Measurements from ENCODE around the gene LSM10. TPM values are rescaled to one million over a fixed set of nuclear protein-coding genes. Genes with fewer than 3 reads are reported as not detected.

Gene LSM10
- total and polyA plus RNA-seq, 2 donors (not counting 3 experiments of a cell fraction or from before 2014, with no cell fraction given) = 38.2 to 76.9 TPM

- Histone ChIP-seq H3K9me3 (replicated peaks; ENCODE audit: control insufficient read depth, insufficient read depth, low read length) (no peaks in the 10 kb centered on the region), H4K20me1 (replicated peaks; ENCODE audit: control insufficient read depth, extremely low read depth, insufficient read depth, low read length) (no peaks in the 10 kb centered on the region), H3K9ac (replicated peaks; ENCODE audit: extremely low read depth, insufficient read depth, low read length) (no peak overlapping the region), H3K36me3 (ENCODE audit: control insufficient read depth in 2 of 2, extremely low read depth in 1 of 2, insufficient read depth in 2 of 2, low read length in 2 of 2) (no peaks in the 10 kb centered on the region), H2AFZ (ENCODE audit: low read depth, low read length) (peak overlapping the region; percentile 58), H3K79me2 (ENCODE audit: control insufficient read depth, insufficient read depth, low read length) (peaks cover 8% of the 10 kb centered on the region), H3K4me3 (replicated peaks in 1 of 3; ENCODE audit: insufficient read depth in 1 of 3, low read depth in 1 of 3, low read length in 3 of 3) (no peak overlapping the region), H3K9me1 (replicated peaks; ENCODE audit: control insufficient read depth, extremely low read depth, insufficient read depth, low read length) (no peaks in the 10 kb centered on the region), H3K27me3 (ENCODE audit: control insufficient read depth in 2 of 2, insufficient read depth in 2 of 2, low read length in 2 of 2) (no peaks in the 10 kb centered on the region), H3K27ac (ENCODE audit: insufficient read depth, low read depth, low read length) (no peak overlapping the region), H3K4me1 (ENCODE audit: control insufficient read depth, extremely low read depth, insufficient read depth, low read length) (peaks cover 3% of the 10 kb centered on the region), H3K4me2 (ENCODE audit: insufficient read depth, low read length) (no peak overlapping the region)
- FAIRE-seq (no peak), DNase-seq (ENCODE audit: low read depth, low spot score) (no peak)
- POLR2A ChIA-PET = interaction anchor here (0.6 to 1.4 kb wide), 3 partner anchors 14 to 303 kb away, joined by 3 to 6 read pairs (median 3); no protein-coding TSS in a partner anchor
- dilution Hi-C loops (cut with MboI; ENCODE audit: extremely low pct_ligation_motif_present, low sequenced_read_pairs) (no loop called here), intact Hi-C loops (cut with micrococcal nuclease) (no loop called here)
- no peak for TF ChIP-seq CTCF (IDR thresholded peaks at IDR 0.05; ENCODE audit: extremely low read depth in 1 of 2, insufficient read depth in 1 of 2, low read depth in 1 of 2, low read length in 2 of 2)
- no peak for TF ChIP-seq POLR2A (IDR thresholded peaks at IDR 0.05; ENCODE audit: low read depth, low read length)
- no peak for TF ChIP-seq FOS (IDR thresholded peaks at IDR 0.05; ENCODE audit: borderline replicate concordance, insufficient read depth, low read length)
- no peak for TF ChIP-seq EZH2 (IDR thresholded peaks at IDR 0.05; ENCODE audit: borderline replicate concordance, low read depth, low read length, severe bottlenecking)
- no peak for TF ChIP-seq GATA2 (IDR thresholded peaks at IDR 0.05; ENCODE audit: insufficient read depth, insufficient read length, low read depth, low read length)
- TF ChIP-seq MYC (IDR thresholded peaks at IDR 0.05; ENCODE audit: low read depth, low read length) = no peak
- no peak for TF ChIP-seq POLR2AphosphoS5 (IDR thresholded peaks at IDR 0.05; ENCODE audit: insufficient read depth, low read depth, low read length)
- TF ChIP-seq JUN (IDR thresholded peaks at IDR 0.05; ENCODE audit: borderline replicate concordance, insufficient read depth, insufficient read length, low read depth) = no peak
- no peak for TF ChIP-seq MAX (IDR thresholded peaks at IDR 0.05; ENCODE audit: insufficient read depth, insufficient read length)
- no TSS peak for BruUV-seq (replicated peaks)
- CTCF ChIA-PET = interaction anchor here (0.7 to 2.4 kb wide), 4 partner anchors 21 to 57 kb away, joined by 3 to 14 read pairs (median 5); no protein-coding TSS in a partner anchor
Measured at GRCh38 chr1:36400514-36400824, 2.8 kb upstream of the LSM10 start.

Measured in endothelial cell of umbilical vein (primary cell).